Breast epithelium (tissue), 4 donors: ENCODE data around the gene SLC50A1. TPM values are rescaled to one million over a fixed set of nuclear protein-coding genes. Genes with fewer than 3 reads are reported as not detected.

Experiments used
- DNase-seq, 2 donors: peaks; one replicate each; pipeline ENCODE4 v3.0.0-alpha.2; 2019; ENCODE audit warnings: low spot score in 2 of 2
- H3K27ac ChIP-seq, 2 donors: fragments of 200-600 bp; sonication (generic) in 1 of 2; one replicate each; pipeline ENCODE4 v1.5.1; 2016 to 2019; ENCODE audit warnings: mild to moderate bottlenecking in 1 of 2
- H3K27me3 ChIP-seq, 2 donors: fragments of 200-600 bp; sonication (generic) in 1 of 2; one replicate each; pipeline versions ENCODE4 v1.5.1 to v1.6.0; 2017 to 2019; ENCODE audit warnings: control low read depth in 1 of 2, mild to moderate bottlenecking in 1 of 2
- H3K36me3 ChIP-seq: fragments of 200-600 bp; one replicate; pipeline ENCODE4 v1.5.1; 2019
- H3K4me1 ChIP-seq, 2 donors: fragments of 200-600 bp; sonication (generic); one replicate each; pipeline ENCODE4 v1.5.1; 2016 to 2019; ENCODE audit warnings: control low read depth in 1 of 2
- H3K4me3 ChIP-seq, 3 donors: fragments of 200-600 bp; sonication (generic); 1 replicate in 2 of 3; 2 replicates in 1 of 3; pipeline ENCODE4 v1.5.1; 2016 to 2019; ENCODE audit warnings: mild to moderate bottlenecking in 3 of 3, moderate library complexity in 2 of 3
- H3K9me3 ChIP-seq, 2 donors: fragments of 200-600 bp; sonication (generic) in 1 of 2; one replicate each; pipeline ENCODE4 v1.5.1; 2016 to 2019; ENCODE audit warnings: control low read depth in 1 of 2
- POLR2A ChIP-seq: fragments of 450-650 bp; IDR thresholded peaks from one replicate; pipeline ENCODE4 v1.6.1; 2016; ENCODE audit warnings: antibody characterized with exemption, mild to moderate bottlenecking, moderate library complexity
- POLR2AphosphoS5 ChIP-seq, 3 donors: sonication (generic); formaldehyde crosslinking; IDR thresholded peaks; one replicate each; pipeline ENCODE4 v1.6.1; 2017; ENCODE audit warnings: antibody characterized with exemption in 3 of 3
- intact Hi-C: fragments of 100-400 bp; cut with DNase I; formaldehyde crosslinking; loops from one replicate; pipeline ENCODE4 v1.15.1; 2023; ENCODE audit warnings: low total_unique reads
- total RNA-seq, 3 donors: library from RNA; depleted of rRNA; stranded (reverse); fragments of >200 nt; gene quantifications; one replicate each; pipeline ENCODE4 v1.1.0, GENCODE V29; 2016
- TF ChIP-seq, protein P1 (sequence below), 3 donors: fragments of 450-650 bp; IDR thresholded peaks; one replicate each; pipeline ENCODE4 v1.5.1; 2016 to 2017; ENCODE audit warnings: antibody characterized with exemption in 3 of 3, mild to moderate bottlenecking in 3 of 3, moderate library complexity in 3 of 3

Gene SLC50A1
- total RNA-seq, 3 donors from 2014 or later = 25.0 to 32.4 (median 28.5) TPM

DNA sequence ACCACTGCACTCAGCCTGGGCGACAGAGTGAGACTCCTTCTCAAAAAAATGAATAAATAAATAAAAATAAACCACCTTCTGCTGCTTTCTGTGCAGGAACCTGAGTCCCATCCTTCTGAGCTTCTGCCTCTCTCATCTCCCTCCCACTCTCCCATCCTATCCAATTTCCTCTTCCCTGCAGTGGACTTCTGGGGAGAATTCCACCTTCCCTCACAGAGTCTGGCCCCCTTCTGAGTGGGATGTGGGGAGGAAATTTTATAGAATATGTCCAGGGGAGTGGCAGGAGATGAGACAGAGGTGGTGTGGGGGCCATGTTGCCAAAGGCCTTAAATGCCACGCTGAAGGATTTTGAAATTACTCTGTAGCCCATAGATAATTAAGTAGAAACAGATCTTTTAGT lies 13.3 kb upstream of the SLC50A1 start:
- no peaks in the 10 kb centered on the region for H3K27me3 ChIP-seq
- intact Hi-C loops = no loop called here
- H3K9me3 ChIP-seq = no peaks in the 10 kb centered on the region
- H3K36me3 ChIP-seq = no peaks in the 10 kb centered on the region
- no peak overlapping the region for H3K4me3 ChIP-seq
- peaks cover 3 to 8% of the 10 kb centered on the region in 2 donors for H3K4me1 ChIP-seq
- TF ChIP-seq POLR2A (no peak), POLR2AphosphoS5 (IDR thresholded peaks at IDR 0.05) (no peak)
- TF ChIP-seq, protein P1, sequence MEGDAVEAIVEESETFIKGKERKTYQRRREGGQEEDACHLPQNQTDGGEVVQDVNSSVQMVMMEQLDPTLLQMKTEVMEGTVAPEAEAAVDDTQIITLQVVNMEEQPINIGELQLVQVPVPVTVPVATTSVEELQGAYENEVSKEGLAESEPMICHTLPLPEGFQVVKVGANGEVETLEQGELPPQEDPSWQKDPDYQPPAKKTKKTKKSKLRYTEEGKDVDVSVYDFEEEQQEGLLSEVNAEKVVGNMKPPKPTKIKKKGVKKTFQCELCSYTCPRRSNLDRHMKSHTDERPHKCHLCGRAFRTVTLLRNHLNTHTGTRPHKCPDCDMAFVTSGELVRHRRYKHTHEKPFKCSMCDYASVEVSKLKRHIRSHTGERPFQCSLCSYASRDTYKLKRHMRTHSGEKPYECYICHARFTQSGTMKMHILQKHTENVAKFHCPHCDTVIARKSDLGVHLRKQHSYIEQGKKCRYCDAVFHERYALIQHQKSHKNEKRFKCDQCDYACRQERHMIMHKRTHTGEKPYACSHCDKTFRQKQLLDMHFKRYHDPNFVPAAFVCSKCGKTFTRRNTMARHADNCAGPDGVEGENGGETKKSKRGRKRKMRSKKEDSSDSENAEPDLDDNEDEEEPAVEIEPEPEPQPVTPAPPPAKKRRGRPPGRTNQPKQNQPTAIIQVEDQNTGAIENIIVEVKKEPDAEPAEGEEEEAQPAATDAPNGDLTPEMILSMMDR (IDR thresholded peaks at IDR 0.05) = no peak
- no peak overlapping the region for H3K27ac ChIP-seq
- DNase-seq = no peak

DNA sequence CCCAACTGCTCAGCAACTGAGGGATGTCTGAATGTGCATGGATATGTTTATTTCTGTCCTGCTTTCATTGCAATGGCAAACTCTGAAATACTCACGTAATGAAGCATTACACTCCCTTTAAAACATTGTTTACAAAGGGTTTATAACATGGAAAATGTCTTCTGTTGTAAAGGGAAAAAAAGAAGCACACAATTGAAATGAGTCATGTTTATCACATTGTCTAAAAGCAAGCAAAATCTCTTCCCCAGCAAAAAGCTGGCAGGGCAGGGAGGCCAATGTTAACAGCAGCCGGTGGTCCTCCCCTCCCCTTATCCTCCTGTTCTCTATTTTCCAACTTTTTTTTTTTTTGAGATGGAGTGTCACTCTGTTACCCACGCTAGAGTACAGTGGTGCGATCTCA lies 11.9 kb upstream of the SLC50A1 start:
- Histone ChIP-seq H3K4me3 (no peak overlapping the region), H3K27ac (peak overlapping the region in 1 of 2 donors; percentile 95), H3K9me3 (no peaks in the 10 kb centered on the region), H3K27me3 (no peaks in the 10 kb centered on the region), H3K4me1 (peaks cover 3 to 8% of the 10 kb centered on the region in 2 donors), H3K36me3 (no peaks in the 10 kb centered on the region)
- no peak for DNase-seq
- intact Hi-C loops = no loop called here
- no peak for TF ChIP-seq POLR2A
- TF ChIP-seq, protein P1 (IDR thresholded peaks at IDR 0.05) = no peak
- no peak for TF ChIP-seq POLR2AphosphoS5 (IDR thresholded peaks at IDR 0.05)

DNA sequence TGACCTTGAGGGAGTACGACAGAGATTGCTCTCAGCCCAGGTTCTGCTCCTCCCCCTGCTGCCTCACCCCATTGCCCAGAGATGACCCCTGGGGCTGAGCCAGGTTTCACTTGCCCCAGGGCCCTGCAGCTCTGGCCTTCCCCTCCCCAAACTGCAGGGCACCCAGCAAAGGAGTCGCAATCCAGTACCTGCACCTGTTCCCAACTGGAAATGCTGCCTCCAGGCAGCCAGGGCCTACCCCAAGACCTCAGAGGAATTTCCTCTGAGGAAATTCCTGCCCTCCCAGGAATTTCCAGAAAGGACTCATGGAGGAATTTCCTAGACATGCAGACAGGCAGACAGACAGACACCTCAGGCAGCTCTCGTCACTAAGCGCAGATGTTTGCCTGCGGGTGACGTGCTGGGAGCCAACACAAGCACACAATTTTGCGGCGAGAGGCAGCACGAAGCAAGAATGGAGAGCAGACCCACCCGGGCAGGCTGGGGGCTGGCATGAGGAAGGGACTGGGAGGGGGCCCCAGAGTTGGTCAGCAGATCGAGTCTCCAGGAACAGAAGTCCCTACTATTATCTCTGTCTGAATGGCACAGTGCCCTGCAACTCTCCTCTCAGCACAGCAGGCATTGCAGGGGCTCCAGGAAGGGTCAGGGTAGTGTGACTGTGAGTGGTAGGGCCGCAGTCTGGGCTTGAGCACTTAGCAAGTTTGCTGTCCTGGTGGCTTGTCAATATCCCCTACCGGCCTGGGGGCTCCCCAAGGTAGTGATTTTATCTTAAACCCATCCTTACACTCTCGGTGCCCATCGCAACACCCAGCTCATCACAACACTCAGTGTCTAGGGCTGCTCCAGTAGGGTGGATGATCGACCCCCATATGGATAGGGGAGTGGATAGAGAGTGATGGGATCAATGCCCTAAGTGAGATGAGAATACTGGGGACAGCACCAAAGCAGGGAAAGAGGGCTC lies 10.9 kb upstream of the SLC50A1 start:
- Histone ChIP-seq H3K4me1 (peaks cover 3 to 8% of the 10 kb centered on the region in 2 donors), H3K9me3 (no peaks in the 10 kb centered on the region), H3K27me3 (no peaks in the 10 kb centered on the region), H3K36me3 (no peaks in the 10 kb centered on the region), H3K27ac (peak overlapping the region; percentile 95 to 97), H3K4me3 (no peak overlapping the region)
- no peak for DNase-seq
- TF ChIP-seq POLR2A (no peak), POLR2AphosphoS5 (IDR thresholded peaks at IDR 0.05) (no peak)
- TF ChIP-seq, protein P1 (IDR thresholded peaks at IDR 0.05) = no peak
- intact Hi-C loops = no loop called here

DNA sequence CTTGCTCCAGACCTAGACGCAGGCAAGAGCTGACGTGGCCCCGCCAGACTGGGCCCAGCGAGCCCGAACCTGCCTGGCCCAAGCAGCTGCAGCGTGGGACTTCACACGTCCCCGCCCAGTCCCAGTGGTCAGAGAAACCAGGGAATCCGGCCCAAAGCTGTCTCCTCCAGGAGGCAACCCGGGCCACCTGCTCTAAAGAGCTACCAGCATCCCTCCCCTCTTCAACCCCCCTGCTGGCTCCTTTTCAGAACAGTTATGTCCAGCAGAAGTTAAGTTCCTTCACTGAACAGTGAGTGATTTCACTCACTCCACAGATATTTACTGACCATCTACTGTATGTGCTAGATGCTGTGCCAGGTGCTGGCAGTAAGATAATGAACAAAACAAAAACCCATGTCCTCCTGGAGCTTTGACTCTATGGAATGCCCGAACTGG lies 10.1 kb upstream of the SLC50A1 start:
- peak overlapping the region; percentile 95 to 97 for H3K27ac ChIP-seq
- H3K4me3 ChIP-seq = peak overlapping the region in 2 of 3 donors; percentile 60 to 96
- intact Hi-C loops = no loop called here
- H3K9me3 ChIP-seq = no peaks in the 10 kb centered on the region
- DNase-seq = no peak
- peak in 1 of 3 donors; percentile 0 for TF ChIP-seq POLR2AphosphoS5 (IDR thresholded peaks at IDR 0.05)
- TF ChIP-seq POLR2A = no peak
- no peaks in the 10 kb centered on the region for H3K36me3 ChIP-seq
- peaks cover 3 to 8% of the 10 kb centered on the region in 2 donors for H3K4me1 ChIP-seq
- H3K27me3 ChIP-seq = no peaks in the 10 kb centered on the region

DNA sequence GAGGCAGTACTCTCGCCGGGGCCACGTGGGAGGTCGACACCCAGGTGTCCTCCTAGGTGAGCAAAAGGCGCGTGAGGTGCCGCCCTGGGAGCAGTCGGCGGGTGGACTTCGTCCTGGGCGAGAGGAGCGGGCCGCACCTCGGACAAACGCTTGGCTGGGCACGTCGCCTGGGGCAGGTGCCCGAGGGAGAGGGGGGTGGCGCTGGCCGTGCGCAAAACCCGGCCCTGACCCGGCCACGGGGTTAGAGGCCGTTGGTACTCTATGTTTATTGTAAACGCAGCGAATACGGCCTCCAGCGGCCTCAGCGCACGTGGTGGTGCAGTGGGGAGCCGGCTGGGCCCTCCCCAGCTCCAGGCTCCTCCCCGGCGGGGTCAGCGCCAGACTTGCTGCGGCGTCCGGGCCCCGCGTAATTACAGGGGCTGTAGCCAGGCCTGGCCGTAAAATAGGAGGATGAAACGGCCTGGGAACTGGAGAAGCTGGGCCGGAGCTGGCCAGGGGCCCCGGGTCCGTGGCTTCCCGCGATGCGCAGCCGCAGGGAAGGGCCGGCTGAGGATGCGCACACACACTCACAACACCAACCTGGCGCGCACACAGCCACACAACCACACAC lies 9.6 kb upstream of the SLC50A1 start:
- intact Hi-C loops = no loop called here
- TF ChIP-seq, protein P1 (IDR thresholded peaks at IDR 0.05) = no peak
- TF ChIP-seq POLR2AphosphoS5 (IDR thresholded peaks at IDR 0.05) = peak in 1 of 3 donors; percentile 5
- TF ChIP-seq POLR2A = peak; percentile 0
- peak; percentile 65 for DNase-seq
- Histone ChIP-seq H3K27me3 (no peaks in the 10 kb centered on the region), H3K27ac (peak overlapping the region; percentile 95 to 97), H3K9me3 (no peaks in the 10 kb centered on the region), H3K36me3 (no peaks in the 10 kb centered on the region), H3K4me1 (peaks cover 3 to 14% of the 10 kb centered on the region in 2 donors), H3K4me3 (peak overlapping the region; percentile 60 to 96 (median 60))
